IPS-11a (cell line): ENCODE data around the gene SPHK1.
"Not testable (repeated sequence)": the region's sequence is repeated elsewhere in the genome, so short reads cannot be mapped to it uniquely, and the experiment has no call there.

Experiments
- H3K4me3 ChIP-seq: one replicate; pipeline ENCODE4 v1.5.1; 2013; ENCODE audit warnings: low read depth, low read length, control low read depth

Gene SPHK1, protein sequence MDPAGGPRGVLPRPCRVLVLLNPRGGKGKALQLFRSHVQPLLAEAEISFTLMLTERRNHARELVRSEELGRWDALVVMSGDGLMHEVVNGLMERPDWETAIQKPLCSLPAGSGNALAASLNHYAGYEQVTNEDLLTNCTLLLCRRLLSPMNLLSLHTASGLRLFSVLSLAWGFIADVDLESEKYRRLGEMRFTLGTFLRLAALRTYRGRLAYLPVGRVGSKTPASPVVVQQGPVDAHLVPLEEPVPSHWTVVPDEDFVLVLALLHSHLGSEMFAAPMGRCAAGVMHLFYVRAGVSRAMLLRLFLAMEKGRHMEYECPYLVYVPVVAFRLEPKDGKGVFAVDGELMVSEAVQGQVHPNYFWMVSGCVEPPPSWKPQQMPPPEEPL

GRCh38 chr17:76384222-76384986 is at the start of gene SPHK1:
SPHK1 (plus strand) TSS chr17:76384609; CDS start chr17:76385645, 1,036 bp downstream.
- peak within 1 kb of the TSS; percentile 30 for H3K4me3 ChIP-seq

DNA sequence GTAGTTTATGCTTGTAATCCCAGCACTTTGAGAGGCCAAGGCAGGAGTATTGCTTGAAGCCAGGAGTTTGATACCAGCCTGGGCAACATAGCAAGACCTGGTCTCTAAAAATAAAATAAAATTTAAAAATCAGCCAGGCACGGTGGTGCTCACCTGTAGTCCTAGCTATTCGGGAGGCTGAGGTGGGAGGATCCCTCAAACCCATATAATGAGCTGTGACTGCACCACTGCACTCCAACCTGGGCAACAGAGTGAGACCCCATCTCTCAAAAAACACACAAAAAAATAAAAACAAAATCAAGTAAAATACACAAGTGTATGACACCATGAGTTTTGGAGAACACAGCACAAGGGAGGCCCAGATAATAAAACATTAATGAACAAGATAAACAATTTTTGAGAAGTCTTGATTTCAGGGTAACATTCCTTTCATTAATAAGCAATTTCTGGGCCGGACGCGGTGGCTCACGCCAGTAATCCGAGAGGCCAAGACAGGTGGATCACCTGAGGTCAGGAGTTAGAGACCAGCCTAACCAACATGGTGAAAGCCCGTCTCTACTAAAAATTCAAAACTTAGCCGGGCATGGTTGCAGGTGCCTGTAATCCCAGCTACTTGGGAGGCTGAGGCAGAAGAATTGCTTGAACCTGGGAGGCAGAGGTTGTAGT is 48.6 kb upstream of the SPHK1 start:
- no peak overlapping the region for H3K4me3 ChIP-seq

DNA sequence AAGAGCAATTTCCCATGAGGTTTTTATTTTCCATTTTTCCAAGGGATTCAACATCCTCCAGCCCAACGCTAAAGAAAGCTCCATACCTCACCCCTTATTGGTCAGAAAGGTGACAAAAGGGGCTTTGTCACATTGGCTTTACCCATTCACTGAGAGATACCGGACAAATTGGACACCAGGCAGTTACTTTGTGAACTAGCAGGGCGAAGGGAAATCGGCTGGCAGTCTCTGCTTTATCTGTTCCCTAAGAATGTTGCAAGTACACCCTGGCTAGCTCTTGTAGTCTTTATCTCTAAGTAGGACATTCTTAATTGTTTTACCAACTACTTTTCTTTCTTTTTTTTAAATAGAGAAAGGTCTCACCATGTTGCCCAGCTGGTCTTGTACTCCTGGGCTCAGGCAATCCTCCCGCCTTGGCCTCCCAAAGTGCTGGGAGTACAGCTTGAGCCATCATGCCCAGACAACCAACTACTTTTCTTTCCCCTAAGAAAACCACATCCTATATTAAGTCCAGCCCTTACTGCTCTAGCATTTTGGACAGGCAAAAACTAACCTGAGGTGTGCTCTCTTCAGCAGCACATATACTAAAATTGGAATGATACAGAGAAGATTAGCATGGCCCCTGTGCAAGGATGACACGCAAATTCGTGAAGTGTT is 47.5 kb upstream of the SPHK1 start:
- no peak overlapping the region for H3K4me3 ChIP-seq

GRCh38 chr17:76337413-76337777 is 47.0 kb upstream of the SPHK1 start:
- no peak overlapping the region for H3K4me3 ChIP-seq

- H3K4me3 ChIP-seq, result no peak overlapping the region
Observed at GRCh38 chr17:76341301-76341700, 43.1 kb upstream of the SPHK1 start.

- no peak overlapping the region for H3K4me3 ChIP-seq
Observed at GRCh38 chr17:76343106-76343505, 41.3 kb upstream of the SPHK1 start.

DNA sequence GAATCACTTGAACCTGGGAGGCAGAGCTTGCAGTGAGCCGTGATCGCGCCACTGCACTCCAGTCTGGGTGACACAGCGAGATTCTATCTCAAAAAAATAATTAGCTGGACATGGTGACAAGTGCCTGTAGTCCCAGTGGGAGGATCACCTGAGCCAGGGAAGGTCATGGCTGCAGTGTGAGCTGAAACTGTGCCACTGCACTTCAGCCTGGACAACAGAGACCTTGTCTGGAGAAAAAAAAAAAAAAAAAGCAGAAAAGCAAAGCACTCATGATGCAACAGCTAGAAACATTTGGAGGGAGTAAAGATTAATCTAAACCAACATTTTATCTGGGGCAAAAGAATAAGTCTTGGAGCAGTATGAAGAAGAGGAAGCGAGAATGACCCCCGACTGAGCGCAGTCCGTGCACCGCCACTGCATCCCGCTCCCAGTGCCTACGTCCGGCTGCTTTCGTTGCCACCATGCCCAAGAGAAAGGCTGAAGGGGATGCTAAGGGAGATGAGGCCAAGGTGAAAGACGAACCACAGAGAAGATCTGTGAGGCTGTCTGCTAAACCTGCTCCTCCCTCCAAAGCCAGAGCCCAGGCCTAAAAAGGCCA is 38.9 kb upstream of the SPHK1 start:
- no peak overlapping the region for H3K4me3 ChIP-seq

- H3K4me3 ChIP-seq, result not testable (repeated sequence)
Observed at GRCh38 chr17:76346936-76347335, 37.5 kb upstream of the SPHK1 start.

DNA sequence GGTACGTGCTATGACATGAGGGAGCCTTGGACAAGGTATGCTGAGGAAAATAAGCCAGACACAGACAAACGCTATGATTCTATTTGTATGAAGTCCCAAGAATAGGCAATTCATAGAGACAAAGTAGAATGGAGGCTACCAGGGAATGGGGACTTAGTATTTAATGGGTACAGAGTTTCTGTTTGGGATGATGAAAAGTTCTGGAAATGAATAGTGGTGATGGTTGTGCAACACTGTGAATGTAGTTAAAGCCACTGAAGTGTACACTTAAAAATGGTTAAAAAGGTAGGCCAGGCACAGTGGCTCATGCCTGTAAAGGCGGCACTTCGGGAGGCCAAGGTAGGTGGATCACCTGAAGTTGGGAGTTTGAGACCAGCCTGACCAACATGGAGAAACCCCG is 33.9 kb upstream of the SPHK1 start:
- H3K4me3 ChIP-seq, result no peak overlapping the region

- H3K4me3 ChIP-seq, result no peak overlapping the region
Observed at GRCh38 chr17:76351526-76352071, 32.8 kb upstream of the SPHK1 start.

DNA sequence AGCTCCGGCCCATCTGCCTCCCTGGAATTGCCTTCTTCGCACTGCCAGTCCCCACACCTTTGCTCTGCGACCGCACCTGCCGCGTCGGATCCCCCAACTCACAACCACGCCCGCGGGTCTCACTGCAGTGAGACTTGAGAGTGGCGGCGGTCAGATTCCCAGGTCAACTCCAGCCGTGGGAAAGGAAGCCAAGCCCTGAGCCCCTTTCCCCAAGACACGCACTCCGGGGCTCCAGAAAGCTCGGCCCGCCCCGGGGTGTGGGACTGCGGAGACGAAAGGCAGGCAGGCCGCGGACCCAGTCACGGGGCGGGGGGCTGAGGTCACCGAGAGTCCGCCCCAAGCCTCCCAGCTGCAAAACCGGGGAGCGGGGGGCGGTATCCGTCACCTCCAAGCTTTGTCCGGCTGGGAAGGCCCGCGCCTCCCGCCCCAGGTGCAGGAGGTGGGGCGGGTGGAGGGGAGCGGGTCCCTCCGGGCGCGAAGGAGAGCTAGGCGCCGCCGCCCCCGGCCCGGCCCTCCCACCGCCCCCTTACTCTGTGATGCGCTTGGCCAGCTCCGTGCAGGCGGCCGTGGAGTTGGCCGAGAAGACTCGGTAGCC is 31.3 kb upstream of the SPHK1 start:
- H3K4me3 ChIP-seq, result peak overlapping the region; percentile 78

DNA sequence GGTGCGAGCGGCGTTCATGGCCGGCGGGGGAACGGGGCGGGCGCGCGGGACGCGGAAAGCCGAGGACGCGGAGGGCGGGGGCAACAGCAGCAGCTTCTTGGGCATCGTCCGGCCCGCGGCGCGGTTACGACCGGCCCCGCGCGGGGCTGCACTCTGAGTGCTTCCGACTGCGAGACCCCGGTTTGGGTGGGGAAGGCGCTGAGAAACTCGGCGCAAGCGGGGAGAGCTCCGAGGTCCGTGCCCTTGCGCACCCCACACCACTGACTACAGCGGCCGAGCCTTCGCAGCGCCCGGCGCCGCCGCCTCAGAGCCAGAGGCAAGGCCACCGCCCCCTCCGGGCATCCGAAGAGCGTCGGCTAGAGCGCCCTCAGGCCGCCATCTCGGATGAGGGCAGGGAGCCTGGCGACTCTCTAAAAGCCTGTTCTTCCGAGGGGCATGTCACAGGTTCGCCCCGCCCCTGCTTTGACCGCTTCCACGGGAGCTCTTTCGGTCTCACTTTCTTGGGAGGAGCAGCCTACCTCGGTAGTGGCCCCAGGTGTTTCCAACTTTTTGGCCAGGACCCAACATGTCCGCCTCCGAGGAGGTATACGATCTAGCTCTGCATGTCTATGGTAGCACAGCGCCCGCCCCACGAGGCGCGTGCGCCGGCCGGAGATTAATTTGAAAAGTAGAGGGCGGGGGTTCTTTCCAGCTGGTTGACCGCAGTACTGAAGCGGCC is 30.7 kb upstream of the SPHK1 start, which contains the start of gene PRPSAP1:
Gene PRPSAP1 (minus strand): TSS at position 318 of the 718 bp plus-strand sequence. CDS start 213 bp downstream, at position 105.
- H3K4me3 ChIP-seq, result peak within 1 kb of the TSS; percentile 78

- H3K4me3 ChIP-seq, result peak overlapping the region; percentile 78
Observed at GRCh38 chr17:76354317-76354729, 30.1 kb upstream of the SPHK1 start.

DNA sequence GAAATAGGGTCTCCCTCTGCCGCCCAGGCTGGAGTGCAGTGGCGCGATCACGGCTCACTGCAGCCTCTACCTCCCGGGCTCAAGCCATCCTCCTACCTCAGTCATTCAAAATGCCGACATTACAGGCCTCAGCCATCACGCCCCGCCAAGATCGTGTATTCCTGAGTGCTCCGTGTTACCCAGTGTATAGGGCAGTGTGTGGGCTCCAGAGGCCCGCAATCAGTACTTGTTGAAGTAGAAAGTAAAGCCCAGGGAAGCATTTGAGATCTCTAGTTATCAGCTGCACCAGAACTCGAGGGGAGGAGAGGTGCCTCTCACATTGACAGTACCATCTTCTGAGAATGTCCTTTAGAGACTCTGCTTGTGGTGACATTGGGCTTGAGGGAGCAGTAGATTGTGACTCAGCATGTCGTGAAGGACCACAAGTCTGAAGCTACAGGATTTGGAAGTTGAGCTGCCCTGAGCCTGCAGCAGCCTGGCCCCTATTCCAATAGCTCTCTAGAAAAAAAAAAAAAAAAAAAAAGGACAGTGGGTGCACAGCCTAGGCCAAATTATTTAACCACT is 29.6 kb upstream of the SPHK1 start:
- no peak overlapping the region for H3K4me3 ChIP-seq

DNA sequence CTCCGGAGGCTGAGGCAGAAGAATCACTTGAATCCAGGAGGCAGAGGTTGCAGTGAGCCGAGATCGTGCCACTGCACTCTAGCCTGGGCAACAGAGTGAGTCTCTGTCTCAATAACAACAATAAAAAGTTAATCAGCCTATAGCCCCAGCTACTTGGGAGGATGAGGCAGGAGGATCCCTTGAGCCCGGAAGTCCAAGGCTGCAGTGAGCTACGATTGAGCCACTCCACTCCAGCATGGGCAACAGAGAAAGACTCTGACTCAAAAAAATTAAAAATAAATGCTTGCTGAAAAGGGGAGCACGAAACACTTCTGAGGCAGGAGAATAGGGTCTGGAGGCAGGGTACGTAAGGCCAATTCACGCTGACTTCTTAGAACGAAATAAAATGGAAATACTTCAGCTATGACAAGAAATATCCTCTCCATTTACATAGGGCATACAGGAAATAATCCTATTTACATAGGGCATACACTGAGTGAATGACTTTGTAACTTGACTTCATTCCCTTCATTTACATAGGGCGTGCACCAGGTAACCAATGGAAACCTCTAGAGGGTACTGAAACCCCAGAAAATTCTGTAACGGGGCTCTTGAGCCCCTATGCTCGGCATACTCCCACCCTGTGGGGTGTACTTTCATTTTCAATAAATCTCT is 27.5 kb upstream of the SPHK1 start:
- H3K4me3 ChIP-seq, result no peak overlapping the region

GRCh38 chr17:76357597-76358158 is 26.7 kb upstream of the SPHK1 start:
- no peak overlapping the region for H3K4me3 ChIP-seq

- H3K4me3 ChIP-seq, result no peak overlapping the region
Observed at GRCh38 chr17:76359375-76359774, 25.0 kb upstream of the SPHK1 start.

- H3K4me3 ChIP-seq, result not testable (repeated sequence)
Observed at GRCh38 chr17:76359776-76360175, 24.6 kb upstream of the SPHK1 start.
